ENCODE data around the gene RGN. TPM values are rescaled to one million over a fixed set of nuclear protein-coding genes. Genes with fewer than 3 reads are reported as not detected.
A peak's percentile ranks its signal among the peaks of the same experiment; 100 is the strongest.

Gene RGN
- total RNA-seq (2014; rRNA removed) = not detected in 2 replicates
- Bru-seq, nascent RNA = percentile 30 among the genes with signal in this experiment
- BruChase-seq, experiment 1, labeled RNA remaining after a 6-hour chase = percentile 40 among the genes with signal in this experiment
- BruChase-seq, experiment 2, labeled RNA remaining after a 2-hour chase = percentile 38 among the genes with signal in this experiment
- long read RNA-seq = 0 reads

DNA sequence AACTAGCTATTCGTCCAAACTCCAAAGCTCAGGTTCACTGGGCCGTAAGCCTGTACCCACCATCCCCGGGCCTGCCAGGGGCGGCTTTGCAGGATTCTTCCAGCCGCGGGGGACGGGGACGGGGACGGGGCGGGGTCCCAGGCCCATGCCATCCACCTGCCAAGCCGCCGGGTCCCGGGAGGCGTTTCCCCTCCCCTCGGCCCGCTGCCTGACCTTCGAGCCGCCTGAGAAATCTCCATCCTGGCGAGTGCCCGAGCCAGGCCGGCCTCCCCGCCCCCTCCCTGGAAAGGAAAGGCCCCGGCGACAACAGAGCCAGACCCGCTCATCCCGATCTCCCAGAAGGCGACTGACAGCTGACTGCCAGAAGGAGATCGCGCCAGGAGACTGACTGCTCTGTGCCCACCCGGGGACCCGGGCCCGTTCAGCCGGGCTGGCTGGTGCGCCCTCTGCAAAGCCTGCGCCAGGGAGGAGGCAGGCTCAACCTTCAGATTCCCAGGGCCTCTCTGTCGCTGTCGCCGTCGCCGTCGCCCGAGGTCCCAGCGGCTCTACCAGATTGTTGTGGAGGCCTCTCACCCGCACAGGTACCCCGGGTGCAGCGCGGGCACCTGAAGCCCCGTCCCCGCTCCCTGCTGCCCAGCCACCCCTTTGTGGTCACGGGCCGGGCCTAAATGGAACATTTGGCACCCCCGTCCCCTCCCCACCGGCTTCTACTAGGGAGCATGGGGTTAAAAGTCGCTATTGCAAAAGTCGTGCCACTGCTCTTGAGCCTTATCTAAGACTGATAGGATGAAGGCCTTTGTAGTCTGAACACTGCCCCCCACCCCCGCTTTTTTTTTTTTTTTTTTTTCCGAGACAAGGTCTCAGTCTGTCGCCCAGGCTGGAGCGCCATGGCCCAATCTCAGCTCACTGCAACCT lies at the start of gene RGN:
RGN (plus strand) TSS at position 315 of the 915 bp plus-strand sequence. CDS start 2,702 bp downstream, outside the sequence.
- CTCF ChIA-PET = no interaction called here

DNA sequence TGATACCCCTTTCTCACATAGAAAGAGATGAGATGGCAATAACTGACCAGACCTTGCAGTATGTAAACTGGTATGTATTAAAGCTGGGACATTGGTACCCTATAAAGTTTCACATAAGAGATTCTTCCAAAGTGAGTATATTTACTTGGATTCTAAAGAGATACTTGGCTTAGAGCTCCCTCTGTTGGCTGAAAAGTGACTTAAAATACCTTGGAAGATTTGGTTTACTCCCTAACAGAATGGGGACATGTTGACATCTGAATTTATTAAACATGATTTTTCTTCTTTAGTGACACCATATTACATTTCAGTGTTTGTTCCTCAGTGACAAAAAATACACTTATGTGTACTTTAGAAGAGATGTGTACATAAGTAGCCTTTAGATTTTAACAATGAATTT lies 47.9 kb upstream of the RGN start:
- H3K4me2 ChIP-seq (ENCODE audit: low read length) = no peak overlapping the region
- no peaks in the 10 kb centered on the region for H3K27me3 ChIP-seq (ENCODE audit: low read length)
- ChIA-PET CTCF (interaction anchor here (0.6 to 0.7 kb wide), 2 partner anchors 32 to 170 kb away, joined by 3 read pairs; no protein-coding TSS in a partner anchor), POLR2A (ENCODE audit: unreplicated experiment) (no interaction called here)
- H3K4me1 ChIP-seq (ENCODE audit: insufficient read depth, low read length) = no peaks in the 10 kb centered on the region
- H2AFZ ChIP-seq (ENCODE audit: low read length) = no peak overlapping the region
- ATAC-seq = peak; percentile 64
- H3K9ac ChIP-seq (ENCODE audit: low read length) = no peak overlapping the region
- BruUV-seq (replicated peaks) = no TSS peak
- H3K4me3 ChIP-seq (ENCODE audit: low read length) = no peak overlapping the region
- DNase-seq = peak; percentile 89
- no peaks in the 10 kb centered on the region for H3K9me2 ChIP-seq (replicated peaks; ENCODE audit: low read length)
- H4K20me1 ChIP-seq (ENCODE audit: low read length) = no peaks in the 10 kb centered on the region
- intact Hi-C loops (cut with micrococcal nuclease) = loop anchor here (1.0 to 5.0 kb wide), 2 partner anchors 62 to 126 kb away; no protein-coding TSS in a partner anchor
- no peaks in the 10 kb centered on the region for H3F3A ChIP-seq (ENCODE audit: low read length, unreplicated experiment)
- no peaks in the 10 kb centered on the region; the same call in 1 of the 2 replicates for H3K36me3 ChIP-seq (ENCODE audit: low read depth, low read length)
- H3K9me3 ChIP-seq (ENCODE audit: low read length) = no peaks in the 10 kb centered on the region
- H3K79me2 ChIP-seq (ENCODE audit: low read length) = no peaks in the 10 kb centered on the region
- TF ChIP-seq, protein P1, sequence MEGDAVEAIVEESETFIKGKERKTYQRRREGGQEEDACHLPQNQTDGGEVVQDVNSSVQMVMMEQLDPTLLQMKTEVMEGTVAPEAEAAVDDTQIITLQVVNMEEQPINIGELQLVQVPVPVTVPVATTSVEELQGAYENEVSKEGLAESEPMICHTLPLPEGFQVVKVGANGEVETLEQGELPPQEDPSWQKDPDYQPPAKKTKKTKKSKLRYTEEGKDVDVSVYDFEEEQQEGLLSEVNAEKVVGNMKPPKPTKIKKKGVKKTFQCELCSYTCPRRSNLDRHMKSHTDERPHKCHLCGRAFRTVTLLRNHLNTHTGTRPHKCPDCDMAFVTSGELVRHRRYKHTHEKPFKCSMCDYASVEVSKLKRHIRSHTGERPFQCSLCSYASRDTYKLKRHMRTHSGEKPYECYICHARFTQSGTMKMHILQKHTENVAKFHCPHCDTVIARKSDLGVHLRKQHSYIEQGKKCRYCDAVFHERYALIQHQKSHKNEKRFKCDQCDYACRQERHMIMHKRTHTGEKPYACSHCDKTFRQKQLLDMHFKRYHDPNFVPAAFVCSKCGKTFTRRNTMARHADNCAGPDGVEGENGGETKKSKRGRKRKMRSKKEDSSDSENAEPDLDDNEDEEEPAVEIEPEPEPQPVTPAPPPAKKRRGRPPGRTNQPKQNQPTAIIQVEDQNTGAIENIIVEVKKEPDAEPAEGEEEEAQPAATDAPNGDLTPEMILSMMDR (conservative IDR thresholded peaks at IDR 0.05; ENCODE audit: low read depth, low read length) = peak; percentile 74
- TF ChIP-seq EZH2phosphoT487 (IDR thresholded peaks at IDR 0.05; ENCODE audit: borderline replicate concordance, low read length) = no peak
- no peak overlapping the region for H3K27ac ChIP-seq (ENCODE audit: low read length)

More for the DNA sequence above, at the start of gene RGN:
- no peak for ATAC-seq
- POLR2A ChIA-PET (ENCODE audit: unreplicated experiment) = no interaction called here
- no peak for TF ChIP-seq EZH2phosphoT487 (IDR thresholded peaks at IDR 0.05; ENCODE audit: borderline replicate concordance, low read length)
- no peaks in the 10 kb centered on the region for H3K9me3 ChIP-seq (ENCODE audit: low read length)
- DNase-seq = no peak
- no peaks in the 10 kb centered on the region for H4K20me1 ChIP-seq (ENCODE audit: low read length)
- no peak within 1 kb of the TSS for H3K27ac ChIP-seq (ENCODE audit: low read length)
- intact Hi-C loops (cut with micrococcal nuclease) = no loop called here
- H3K27me3 ChIP-seq (ENCODE audit: low read length) = no peaks in the 10 kb centered on the region
- no peaks in the 10 kb centered on the region for H3K4me1 ChIP-seq (ENCODE audit: insufficient read depth, low read length)
- no peak within 1 kb of the TSS for H2AFZ ChIP-seq (ENCODE audit: low read length)
- no peaks in the 10 kb centered on the region for H3K9me2 ChIP-seq (replicated peaks; ENCODE audit: low read length)
- no peak within 1 kb of the TSS for H3K9ac ChIP-seq (ENCODE audit: low read length)
- no peaks in the 10 kb centered on the region for H3K79me2 ChIP-seq (ENCODE audit: low read length)
- no peaks in the 10 kb centered on the region for H3K36me3 ChIP-seq (ENCODE audit: low read depth, low read length)
- H3K4me3 ChIP-seq (ENCODE audit: low read length) = no peak within 1 kb of the TSS
- no TSS peak for BruUV-seq (replicated peaks)
- no peak within 1 kb of the TSS for H3K4me2 ChIP-seq (ENCODE audit: low read length)
- no peaks in the 10 kb centered on the region for H3F3A ChIP-seq (ENCODE audit: low read length, unreplicated experiment)

DNA sequence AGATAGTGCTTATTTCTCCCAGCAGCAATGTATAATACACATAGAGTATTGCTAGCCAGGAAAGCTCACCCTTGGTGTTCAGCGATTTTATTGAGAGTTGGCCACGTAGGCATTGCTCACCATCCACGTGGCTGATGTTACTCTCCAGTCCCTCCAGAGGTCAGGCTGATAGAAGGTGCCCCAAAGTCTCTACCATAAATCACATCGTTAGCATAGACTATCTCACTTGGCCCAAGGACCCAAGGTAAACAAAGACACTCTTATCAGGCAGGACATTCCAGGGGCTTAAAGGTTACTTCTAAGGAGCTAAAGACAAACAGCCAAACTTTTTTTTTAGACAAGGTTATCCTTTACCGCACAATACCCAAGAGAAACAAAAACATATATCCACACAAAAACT lies 30.3 kb upstream of the RGN start:
- ATAC-seq (peak; percentile 84), DNase-seq (peak; percentile 50)
- Histone ChIP-seq H3K36me3 (ENCODE audit: low read depth, low read length) (no peaks in the 10 kb centered on the region), H2AFZ (ENCODE audit: low read length) (no peak overlapping the region), H3K9me2 (replicated peaks; ENCODE audit: low read length) (no peaks in the 10 kb centered on the region), H3K27me3 (ENCODE audit: low read length) (no peaks in the 10 kb centered on the region), H3K9me3 (ENCODE audit: low read length) (no peaks in the 10 kb centered on the region), H3K4me3 (ENCODE audit: low read length) (no peak overlapping the region), H3K4me2 (ENCODE audit: low read length) (no peak overlapping the region), H3K9ac (ENCODE audit: low read length) (no peak overlapping the region), H3K4me1 (ENCODE audit: insufficient read depth, low read length) (no peaks in the 10 kb centered on the region), H3K79me2 (ENCODE audit: low read length) (no peaks in the 10 kb centered on the region), H3F3A (ENCODE audit: low read length, unreplicated experiment) (no peaks in the 10 kb centered on the region), H4K20me1 (ENCODE audit: low read length) (no peaks in the 10 kb centered on the region), H3K27ac (ENCODE audit: low read length) (peak overlapping the region; percentile 38)
- TF ChIP-seq, protein P1 (conservative IDR thresholded peaks at IDR 0.05; ENCODE audit: low read depth, low read length) = no peak; the same call in 1 of the 2 replicates
- intact Hi-C loops (cut with micrococcal nuclease) = loop anchor here (5.0 kb wide), 1 partner anchor 44 kb away; no protein-coding TSS in a partner anchor
- BruUV-seq (replicated peaks) = no TSS peak
- ChIA-PET POLR2A (ENCODE audit: unreplicated experiment) (interaction anchor here (0.5 kb wide), 1 partner anchor 97 kb away, joined by 5 read pairs; the partner anchor contains the start of gene RBM10), CTCF (no interaction called here)

Data from PC-3 (cell line).